A549 (cell line): ENCODE data around the gene MOV10L1.

ENCODE experiments used
- CBX8 ChIP-seq: fragments of 200-600 bp; sonication (generic); IDR thresholded peaks from 2 replicates; pipeline ENCODE4 v1.6.1; 2016
- CEBPB ChIP-seq, 2 experiments: fragments of >200 bp in 1 of 2; sonication (Bioruptor Twin) in 1 of 2; formaldehyde crosslinking in 1 of 2; IDR thresholded peaks; 2 replicates each; pipeline ENCODE4 v1.6.1; 2012 to 2016
- CTCF ChIP-seq: fragments of >200 bp; sonication (Bioruptor Twin); formaldehyde crosslinking; IDR thresholded peaks from 3 replicates; pipeline ENCODE4 v1.5.1; 2016
- EP300 ChIP-seq, 2 experiments: fragments of >200 bp; sonication (Bioruptor Twin); formaldehyde crosslinking; IDR thresholded peaks; 2 replicates in 1 of 2; 3 replicates in 1 of 2; pipeline ENCODE4 v1.6.1; 2016 to 2017
- ESRRA ChIP-seq: fragments of 150-350 bp; IDR thresholded peaks from 2 replicates; pipeline ENCODE4 v1.6.1; 2014; ENCODE audit warnings: mild to moderate bottlenecking, low read length, borderline replicate concordance
- HMGXB4 ChIP-seq: fragments of 250-450 bp; sonication (Bioruptor Pico); IDR thresholded peaks from 2 replicates; pipeline ENCODE4 v1.5.0; 2021; ENCODE audit warnings: mild to moderate bottlenecking, moderate library complexity, borderline replicate concordance
- KDM5A ChIP-seq: fragments of 200-600 bp; sonication (generic); IDR thresholded peaks from 2 replicates; pipeline ENCODE4 v1.6.1; 2016; ENCODE audit warnings: antibody characterized with exemption, mild to moderate bottlenecking
- MAX ChIP-seq: IDR thresholded peaks from 2 replicates; pipeline ENCODE4 v1.6.1; 2012
- NFE2L2 ChIP-seq: fragments of 150-350 bp; conservative IDR thresholded peaks from 2 replicates; pipeline ENCODE4 v1.6.1; 2014; ENCODE audit warnings: low read length
- RAD21 ChIP-seq, 2 experiments: fragments of >200 bp in 1 of 2; sonication (Bioruptor Twin) in 1 of 2; formaldehyde crosslinking in 1 of 2; IDR thresholded peaks in 1 of 2; conservative IDR thresholded peaks in 1 of 2; 2 replicates in 1 of 2; 3 replicates in 1 of 2; pipeline ENCODE4 v1.6.1; 2012 to 2018; ENCODE audit warnings: inconsistent platforms in 1 of 2
- RFX5 ChIP-seq: fragments of 450-650 bp; IDR thresholded peaks from 2 replicates; pipeline ENCODE4 v1.7.1; 2014; ENCODE audit warnings: antibody characterized with exemption, mild to moderate bottlenecking, moderate library complexity
- USF2 ChIP-seq: fragments of 450-650 bp; IDR thresholded peaks from 2 replicates; pipeline ENCODE4 v1.6.1; 2014; ENCODE audit warnings: antibody characterized with exemption

GRCh38 chr22:50209893-50210292, 120.1 kb downstream of the MOV10L1 start:
- TF ChIP-seq MAX (no peak), CTCF (peak; percentile 66), CEBPB (IDR thresholded peaks at IDR 0.05) (no peak), NFE2L2 (no peak), USF2 (no peak), RAD21 (conservative IDR thresholded peaks at IDR 0.05 in 1 of 2, IDR thresholded peaks at IDR 0.05 in 1 of 2) (peak; percentile 54 to 56), HMGXB4 (no peak), EP300 (IDR thresholded peaks at IDR 0.05) (no peak), CBX8 (no peak), RFX5 (no peak), KDM5A (no peak), ESRRA (no peak)
